IMR-90 (cell line): Measurements from ENCODE around the gene SLC35B3.

Experiments
- CTCF ChIP-seq: conservative IDR thresholded peaks from 2 replicates; pipeline ENCODE4 v1.5.1; 2012; ENCODE audit warnings: mild to moderate bottlenecking, low read depth, low read length, improper control_type of control experiment
- FOS ChIP-seq: fragments of 150-350 bp; IDR thresholded peaks from 2 replicates; pipeline ENCODE4 v1.6.1; 2016; ENCODE audit warnings: low read depth, low read length
- MAFK ChIP-seq: IDR thresholded peaks from 2 replicates; pipeline ENCODE4 v1.6.1; 2012; ENCODE audit warnings: low read depth, low read length, improper control_type of control experiment
- POLR2A ChIP-seq: IDR thresholded peaks from 2 replicates; pipeline ENCODE4 v1.6.1; 2012; ENCODE audit warnings: mild to moderate bottlenecking, low read depth, low read length
- SMC3 ChIP-seq: fragments of 150-350 bp; IDR thresholded peaks from 2 replicates; pipeline ENCODE4 v1.6.1; 2016; ENCODE audit warnings: low read depth, mild to moderate bottlenecking, antibody characterized with exemption, low read length, moderate library complexity

DNA sequence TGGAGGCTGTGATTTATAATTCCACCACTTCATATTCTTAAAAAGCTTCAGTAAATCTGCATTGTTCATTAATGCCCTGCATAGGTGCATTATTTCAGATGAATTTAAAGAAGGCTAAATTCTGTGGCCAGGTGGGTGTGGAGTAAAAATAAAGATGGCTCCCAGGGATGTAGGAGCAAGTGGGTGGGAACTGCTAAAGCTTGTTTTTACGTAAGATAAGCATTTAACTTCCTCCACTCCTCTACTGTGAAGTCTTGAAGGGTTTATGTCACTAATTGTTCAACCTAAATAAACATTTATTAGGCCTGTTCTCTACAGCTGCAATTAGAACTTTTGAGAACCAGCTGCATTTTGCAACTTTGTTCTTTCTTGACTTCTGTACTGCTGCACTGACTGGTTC, 6.8 kb upstream of the SLC35B3 start:
- TF ChIP-seq CTCF (no peak), POLR2A (no peak), FOS (no peak), MAFK (no peak), SMC3 (no peak)
